SK-N-SH (cell line): ENCODE results near the gene BCAR1. TPM values are rescaled to one million over a fixed set of nuclear protein-coding genes. Genes with fewer than 3 reads are reported as not detected.

ENCODE experiments used
- CTCF ChIA-PET: fragments of 300-600, 350-600 bp; formaldehyde crosslinking; extraction: SDS; loops from one replicate; lab custom pipeline; 2021; lab: Yijun Ruan, JAX
- POLR2A ChIA-PET: fragments of 350-600 bp; sonication (Branson Sonifier 250); formaldehyde crosslinking; extraction: SDS; loops from one replicate; lab custom pipeline; 2020; ENCODE audit warnings: antibody characterized with exemption, inconsistent platforms; lab: Yijun Ruan, JAX
- DNase-seq: peaks from one replicate; pipeline ENCODE4 v3.0.0; 2012
- H2AFZ ChIP-seq: fragments of 200-600 bp; sonication (generic); 2 replicates; pipeline ENCODE4 v1.8.1; 2016; ENCODE audit warnings: antibody characterized with exemption, mild to moderate bottlenecking, low read depth
- H3F3A ChIP-seq: fragments of 200-600 bp; sonication (generic); replicated peaks from 2 replicates; pipeline ENCODE3; 2016; ENCODE audit warnings: antibody characterized with exemption, mild to moderate bottlenecking; ENCODE audit not compliant: insufficient read depth
- H3K27ac ChIP-seq, 2 experiments: fragments of 200-500 bp in 1 of 2; fragments of 200-600 bp in 1 of 2; sonication (Bioruptor generic) in 1 of 2; sonication (generic), shearing (Covaris generic) in 1 of 2; 2 replicates each; pipeline versions ENCODE4 v1.5.1 to v1.6.1; 2014 to 2016; ENCODE audit warnings: low read depth in 2 of 2, inconsistent platforms in 1 of 2, low read length in 1 of 2, mild to moderate bottlenecking in 1 of 2, mixed read lengths in 1 of 2
- H3K27me3 ChIP-seq: fragments of 200-600 bp; sonication (generic), shearing (Covaris generic); 2 replicates; pipeline ENCODE4 v1.6.1; 2016; ENCODE audit warnings: mixed run types; ENCODE audit not compliant: insufficient read depth
- H3K36me3 ChIP-seq, 2 experiments: fragments of 200-500 bp in 1 of 2; fragments of 200-600 bp in 1 of 2; sonication (Bioruptor generic) in 1 of 2; sonication (generic) in 1 of 2; replicated peaks in 1 of 2; 2 replicates each; pipeline versions ENCODE3 to v1.5.1; 2014 to 2016; ENCODE audit warnings: low read length in 1 of 2, mild to moderate bottlenecking in 1 of 2; ENCODE audit not compliant: insufficient read depth in 2 of 2, control insufficient read depth in 1 of 2
- H3K4me1 ChIP-seq, 2 experiments: fragments of 200-500 bp in 1 of 2; fragments of 200-600 bp in 1 of 2; sonication (Bioruptor generic) in 1 of 2; sonication (generic), shearing (Covaris generic) in 1 of 2; 2 replicates each; pipeline versions ENCODE4 v1.5.1 to v1.6.1; 2014 to 2016; ENCODE audit warnings: low read depth in 1 of 2, low read length in 1 of 2, mixed run types in 1 of 2; ENCODE audit not compliant: insufficient read depth in 2 of 2, control insufficient read depth in 1 of 2
- H3K4me2 ChIP-seq: fragments of 200-600 bp; sonication (generic), shearing (Covaris generic); 2 replicates; pipeline ENCODE4 v1.6.1; 2017; ENCODE audit warnings: mixed run types
- H3K4me3 ChIP-seq, 2 experiments: fragments of 200-500 bp in 1 of 2; fragments of 200-600 bp in 1 of 2; sonication (Bioruptor generic) in 1 of 2; sonication (generic), shearing (Covaris generic) in 1 of 2; 2 replicates each; pipeline versions ENCODE4 v1.5.1 to v1.8.1; 2014 to 2016; ENCODE audit warnings: low read depth in 2 of 2, inconsistent platforms in 1 of 2, low read length in 1 of 2, mild to moderate bottlenecking in 1 of 2, mixed read lengths in 1 of 2, moderate library complexity in 1 of 2
- H3K79me2 ChIP-seq: fragments of 200-600 bp; sonication (generic); 2 replicates; pipeline ENCODE4 v1.8.1; 2017; ENCODE audit warnings: mild to moderate bottlenecking; ENCODE audit not compliant: insufficient read depth
- H3K9ac ChIP-seq: fragments of 200-600 bp; sonication (generic); 2 replicates; pipeline ENCODE4 v1.6.1; 2017; ENCODE audit warnings: mixed run types
- H3K9me2 ChIP-seq: fragments of 200-600 bp; sonication (generic); 2 replicates; pipeline ENCODE4 v1.6.1; 2017; ENCODE audit warnings: mixed run types
- H3K9me3 ChIP-seq: fragments of 200-600 bp; sonication (generic); 2 replicates; pipeline ENCODE4 v1.6.1; 2017; ENCODE audit warnings: mixed run types, mild to moderate bottlenecking, moderate library complexity
- H4K20me1 ChIP-seq: fragments of 200-600 bp; sonication (generic); 2 replicates; pipeline ENCODE4 v1.6.1; 2017; ENCODE audit warnings: mild to moderate bottlenecking, mixed run types; ENCODE audit not compliant: insufficient read depth
- CHD2 ChIP-seq: fragments of 150-350 bp; IDR thresholded peaks from 2 replicates; pipeline ENCODE4 v1.6.1; 2018; ENCODE audit warnings: low read length; ENCODE audit not compliant: partially characterized antibody
- EZH2phosphoT487 ChIP-seq: fragments of 200-600 bp; sonication (generic); IDR thresholded peaks from 2 replicates; pipeline ENCODE4 v1.6.1; 2017; ENCODE audit warnings: low read depth, mixed run types, mild to moderate bottlenecking, antibody characterized with exemption, moderate library complexity, borderline replicate concordance
- FOSL2 ChIP-seq: IDR thresholded peaks from 2 replicates; pipeline ENCODE4 v1.4.0; 2012; ENCODE audit warnings: low read depth, mild to moderate bottlenecking, moderate library complexity, borderline replicate concordance
- GABPA ChIP-seq: IDR thresholded peaks from 2 replicates; pipeline ENCODE4 v1.4.0; 2012; ENCODE audit warnings: low read depth, mild to moderate bottlenecking
- IRF3 ChIP-seq: fragments of 150-350 bp; IDR thresholded peaks from 2 replicates; pipeline ENCODE4 v1.6.1; 2016; ENCODE audit warnings: mild to moderate bottlenecking, low read depth, low read length
- JUND ChIP-seq: IDR thresholded peaks from 2 replicates; pipeline ENCODE4 v1.4.0; 2012
- NFIC ChIP-seq: IDR thresholded peaks from 2 replicates; pipeline ENCODE4 v1.4.0; 2012; ENCODE audit warnings: borderline replicate concordance
- RAD21 ChIP-seq: IDR thresholded peaks from 2 replicates; pipeline ENCODE4 v1.6.1; 2012; ENCODE audit warnings: mild to moderate bottlenecking, low read length
- RCOR1 ChIP-seq: fragments of 150-350 bp; IDR thresholded peaks from 2 replicates; pipeline ENCODE4 v1.6.1; 2017; ENCODE audit warnings: antibody characterized with exemption, low read length
- REST ChIP-seq: IDR thresholded peaks from 2 replicates; pipeline ENCODE4 v1.6.1; 2012; ENCODE audit warnings: mild to moderate bottlenecking, low read depth, low read length, moderate library complexity
- SIN3A ChIP-seq: IDR thresholded peaks from 2 replicates; pipeline ENCODE4 v1.6.1; 2012; ENCODE audit warnings: low read depth, mild to moderate bottlenecking, low read length, moderate library complexity, borderline replicate concordance
- SMC3 ChIP-seq: IDR thresholded peaks from 2 replicates; pipeline ENCODE4 v1.6.1; 2012; ENCODE audit warnings: low read depth, low read length, improper control_type of control experiment
- TAF1 ChIP-seq: IDR thresholded peaks from 2 replicates; pipeline ENCODE4 v1.6.1; 2012; ENCODE audit warnings: low read depth, mild to moderate bottlenecking, low read length, moderate library complexity, borderline replicate concordance
- TCF12 ChIP-seq: IDR thresholded peaks from 2 replicates; pipeline ENCODE4 v1.4.0; 2012
- TEAD4 ChIP-seq: IDR thresholded peaks from 2 replicates; pipeline ENCODE4 v1.4.0; 2012; ENCODE audit warnings: mild to moderate bottlenecking, borderline replicate concordance; ENCODE audit not compliant: insufficient read depth
- ZBTB33 ChIP-seq: IDR thresholded peaks from 2 replicates; pipeline ENCODE4 v1.4.0; 2012; ENCODE audit warnings: low read depth, borderline replicate concordance
- WGBS: methylation state at CpG from one replicate; pipeline ENCODE4 v1.1.6; 2017; ENCODE audit warnings: low lambda C conversion rate; 5-methylcytosine and 5-hydroxymethylcytosine counted together
- polyA plus RNA-seq, 3 experiments: library from polyadenylated mRNA; depleted of rRNA; stranded (reverse); fragments of >200 nt; gene quantifications; 2 replicates each; pipeline ENCODE4 v1.2.3, GENCODE V29; 2012

The BCAR1 gene
- polyA plus RNA-seq, 1 of the 3 experiments (the other 2 are of a cell fraction) = 45.1 TPM

- H3K36me3 ChIP-seq = peaks cover 9 to 12% of the 10 kb centered on the region in 2 experiments
- no peaks in the 10 kb centered on the region for H3K9me2 ChIP-seq
- ChIA-PET POLR2A (interaction anchor here (0.6 to 1.2 kb wide), 2 partner anchors 9 to 13 kb away, joined by 3 to 5 read pairs; partner anchors contain the start of gene BCAR1), CTCF (interaction anchor here (0.8 to 1.2 kb wide), 3 partner anchors 65 to 201 kb away, joined by 3 to 4 read pairs (median 3); no protein-coding TSS in a partner anchor)
- H3K79me2 ChIP-seq = peaks cover 77% of the 10 kb centered on the region
- H3K9me3 ChIP-seq = no peaks in the 10 kb centered on the region
- no peak overlapping the region for H2AFZ ChIP-seq
- no peaks in the 10 kb centered on the region for H3K27me3 ChIP-seq
- H3K27ac ChIP-seq = peak overlapping the region; percentile 83 to 92
- H3K4me2 ChIP-seq = peak overlapping the region; percentile 100
- peaks cover 28 to 62% of the 10 kb centered on the region in 2 experiments for H3K4me1 ChIP-seq
- peak overlapping the region; percentile 100 for H3K9ac ChIP-seq
- 48% methylated on average over 7 of the region's 8 CpGs for WGBS
- DNase-seq = peak; percentile 37
- peaks cover 7% of the 10 kb centered on the region for H3F3A ChIP-seq
- H3K4me3 ChIP-seq = peak overlapping the region; percentile 92 to 95
- TF ChIP-seq JUND = peak; percentile 34; the same call in 1 of the 2 replicates
- TF ChIP-seq TAF1 = no peak
- TF ChIP-seq TEAD4 = no peak
- no peak for TF ChIP-seq IRF3
- TF ChIP-seq RCOR1 = no peak
- TF ChIP-seq CHD2 = no peak
- peak; percentile 39; the same call in 1 of the 2 replicates for TF ChIP-seq FOSL2
- no peak for TF ChIP-seq RAD21
- no peak for TF ChIP-seq SMC3
- TF ChIP-seq REST = no peak
- TF ChIP-seq ZBTB33 = no peak
- peak; percentile 51 for TF ChIP-seq NFIC
- no peak for TF ChIP-seq SIN3A
- no peak for TF ChIP-seq GABPA
- 0 out of 2 replicates have a peak, but pooled peaks have one; percentile 17 for TF ChIP-seq TCF12
- TF ChIP-seq EZH2phosphoT487 = no peak
- peaks cover 57% of the 10 kb centered on the region for H4K20me1 ChIP-seq
Measured at GRCh38 chr16:75263963-75264445, 12.6 kb upstream of the BCAR1 start.
